Mesothelial cell of epicardium (in vitro differentiated cells): ENCODE results near the gene RIMS4. TPM values are rescaled to one million over a fixed set of nuclear protein-coding genes. Genes with fewer than 3 reads are reported as not detected.

Experiments used
- DNase-seq, 2 experiments: peaks; one replicate each; pipeline ENCODE4 v3.0.0; 2021; ENCODE audit warnings: low spot score in 2 of 2; ENCODE audit not compliant: unreplicated experiment in 2 of 2
- H3K27ac Mint-ChIP-seq: 2 replicates; pipeline ENCODE4 v1.8.0; 2021; ENCODE audit warnings: mixed read lengths
- H3K27me3 Mint-ChIP-seq: 2 replicates; pipeline ENCODE4 v1.8.0; 2021; ENCODE audit warnings: low read depth, mixed read lengths
- H3K36me3 Mint-ChIP-seq: 2 replicates; pipeline ENCODE4 v1.8.0; 2021; ENCODE audit warnings: mixed read lengths
- H3K4me1 Mint-ChIP-seq: 2 replicates; pipeline ENCODE4 v1.8.0; 2021; ENCODE audit warnings: mixed read lengths
- H3K4me3 Mint-ChIP-seq: 2 replicates; pipeline ENCODE4 v1.8.0; 2021; ENCODE audit warnings: mild to moderate bottlenecking, moderate library complexity, mixed read lengths
- H3K9me3 Mint-ChIP-seq: 2 replicates; pipeline ENCODE4 v1.8.0; 2021; ENCODE audit warnings: mixed read lengths
- total RNA-seq: library from RNA; stranded (reverse); gene quantifications from 3 replicates; pipeline ENCODE4 v1.2.1, GENCODE V29; 2021
- TF ChIP-seq, protein P1 (sequence below): fragments of 200-600 bp; sonication (generic); IDR thresholded peaks from one replicate; pipeline ENCODE4 v1.5.0; 2021; ENCODE audit warnings: antibody characterized with exemption; ENCODE audit not compliant: unreplicated experiment

Gene RIMS4
- total RNA-seq, 1 donor from 2014 or later, result 1.6 TPM

DNA sequence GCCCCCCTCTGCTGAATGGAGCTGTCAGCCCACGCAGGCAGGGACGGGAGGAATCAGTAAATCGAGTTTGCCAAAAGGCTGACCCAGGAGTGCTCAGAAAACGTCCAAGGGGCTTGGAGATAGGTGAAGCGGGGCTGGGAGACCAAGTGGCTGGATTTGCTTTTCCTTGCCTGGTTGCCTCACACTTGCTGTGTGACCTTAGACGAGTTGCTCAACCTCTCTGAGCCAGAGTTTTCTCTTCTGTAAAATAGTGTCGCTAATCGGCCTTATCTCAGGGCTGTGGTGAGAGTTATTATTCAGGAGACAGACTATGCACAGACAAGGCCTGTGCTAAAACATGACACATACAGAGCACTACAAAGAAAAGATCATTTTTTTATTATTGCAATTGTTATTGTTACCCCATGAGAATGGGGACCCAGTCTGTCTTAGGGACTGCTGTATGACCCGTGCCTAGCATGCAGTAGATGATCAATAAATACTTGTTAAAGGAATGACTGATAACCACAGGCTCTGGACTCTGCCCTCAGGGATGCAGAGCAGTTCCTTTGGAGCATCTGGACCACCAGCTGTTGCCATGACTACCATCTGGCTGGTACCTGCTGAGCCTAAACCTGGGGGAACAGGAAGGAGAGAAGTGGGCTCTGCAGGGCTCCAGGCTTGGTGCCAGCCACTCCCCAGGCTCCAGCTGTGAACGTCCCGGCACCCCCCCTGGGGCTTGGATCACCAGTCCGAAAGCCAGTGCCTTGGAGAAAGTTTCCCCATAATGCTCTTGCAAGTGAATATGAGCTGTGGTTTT, 63.8 kb downstream of the RIMS4 start:
- Mint-ChIP-seq H3K36me3 (no peaks in the 10 kb centered on the region), H3K4me3 (peak overlapping the region; percentile 60), H3K27me3 (peaks cover 63% of the 10 kb centered on the region), H3K9me3 (no peaks in the 10 kb centered on the region), H3K4me1 (peaks cover 4% of the 10 kb centered on the region), H3K27ac (no peak overlapping the region)
- no peak for DNase-seq
- TF ChIP-seq, protein P1, sequence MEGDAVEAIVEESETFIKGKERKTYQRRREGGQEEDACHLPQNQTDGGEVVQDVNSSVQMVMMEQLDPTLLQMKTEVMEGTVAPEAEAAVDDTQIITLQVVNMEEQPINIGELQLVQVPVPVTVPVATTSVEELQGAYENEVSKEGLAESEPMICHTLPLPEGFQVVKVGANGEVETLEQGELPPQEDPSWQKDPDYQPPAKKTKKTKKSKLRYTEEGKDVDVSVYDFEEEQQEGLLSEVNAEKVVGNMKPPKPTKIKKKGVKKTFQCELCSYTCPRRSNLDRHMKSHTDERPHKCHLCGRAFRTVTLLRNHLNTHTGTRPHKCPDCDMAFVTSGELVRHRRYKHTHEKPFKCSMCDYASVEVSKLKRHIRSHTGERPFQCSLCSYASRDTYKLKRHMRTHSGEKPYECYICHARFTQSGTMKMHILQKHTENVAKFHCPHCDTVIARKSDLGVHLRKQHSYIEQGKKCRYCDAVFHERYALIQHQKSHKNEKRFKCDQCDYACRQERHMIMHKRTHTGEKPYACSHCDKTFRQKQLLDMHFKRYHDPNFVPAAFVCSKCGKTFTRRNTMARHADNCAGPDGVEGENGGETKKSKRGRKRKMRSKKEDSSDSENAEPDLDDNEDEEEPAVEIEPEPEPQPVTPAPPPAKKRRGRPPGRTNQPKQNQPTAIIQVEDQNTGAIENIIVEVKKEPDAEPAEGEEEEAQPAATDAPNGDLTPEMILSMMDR, result no peak

DNA sequence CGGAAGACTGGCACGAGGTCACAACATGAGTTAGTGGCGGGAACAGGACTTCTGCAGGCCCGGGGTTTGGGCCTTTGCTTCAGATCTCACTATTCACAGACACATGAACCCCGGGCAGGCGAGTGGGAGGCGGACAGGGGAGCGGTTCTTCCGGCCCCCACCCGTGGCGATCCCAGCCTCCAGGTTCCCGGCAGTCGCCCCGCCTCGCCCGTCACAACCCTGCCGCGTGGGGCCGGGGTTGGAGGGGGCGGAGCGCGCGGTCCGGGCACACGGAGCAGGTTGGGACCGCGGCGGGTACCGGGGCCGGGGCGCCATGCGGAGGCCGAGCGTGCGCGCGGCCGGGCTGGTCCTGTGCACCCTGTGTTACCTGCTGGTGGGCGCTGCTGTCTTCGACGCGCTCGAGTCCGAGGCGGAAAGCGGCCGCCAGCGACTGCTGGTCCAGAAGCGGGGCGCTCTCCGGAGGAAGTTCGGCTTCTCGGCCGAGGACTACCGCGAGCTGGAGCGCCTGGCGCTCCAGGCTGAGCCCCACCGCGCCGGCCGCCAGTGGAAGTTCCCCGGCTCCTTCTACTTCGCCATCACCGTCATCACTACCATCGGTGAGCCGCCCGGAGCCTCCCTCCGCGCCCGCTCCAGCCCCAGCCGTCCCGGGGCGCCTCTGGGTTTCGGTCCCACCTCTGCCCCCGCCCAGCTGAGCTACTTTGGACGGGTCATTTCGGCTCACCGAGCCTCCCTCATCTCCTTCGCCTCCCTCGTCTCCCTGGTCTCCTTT, 64.6 kb downstream of the RIMS4 start, which contains the start of gene KCNK15:
KCNK15 (plus strand) TSS at position 268 of the 769 bp plus-strand sequence; CDS start at position 314, 46 bp downstream.
- TF ChIP-seq, protein P1, result no peak
- Mint-ChIP-seq H3K36me3 (no peaks in the 10 kb centered on the region), H3K4me1 (peaks cover 4% of the 10 kb centered on the region), H3K27ac (no peak within 1 kb of the TSS), H3K4me3 (peak within 1 kb of the TSS; percentile 60), H3K9me3 (no peaks in the 10 kb centered on the region), H3K27me3 (peaks cover 60% of the 10 kb centered on the region)
- peak in 1 of 2 experiments; percentile 56 for DNase-seq

DNA sequence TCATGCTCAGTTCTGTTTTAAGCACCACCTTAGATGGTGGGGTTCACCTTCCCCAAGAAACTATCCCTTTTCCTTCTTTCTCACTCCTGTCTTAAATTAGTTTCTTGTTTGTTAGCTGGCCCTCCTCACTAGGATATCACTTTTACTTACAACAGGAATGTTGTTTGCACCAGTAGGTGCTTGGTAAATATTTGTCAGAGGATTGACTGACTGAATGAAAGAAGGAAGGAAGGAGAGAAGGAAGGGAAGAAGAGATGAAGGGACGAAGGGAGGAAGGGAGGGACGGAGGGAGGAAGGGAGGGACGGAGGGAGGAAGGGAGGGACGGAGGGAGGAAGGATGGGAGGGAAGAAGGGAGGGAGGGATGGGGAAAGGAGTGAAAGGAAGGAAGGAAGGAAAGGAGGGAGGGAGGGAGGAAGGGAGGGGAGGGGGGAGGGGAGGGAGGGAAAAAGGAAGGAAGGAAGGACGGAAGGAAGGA, 65.2 kb downstream of the RIMS4 start:
- H3K27ac Mint-ChIP-seq, result no peak overlapping the region
- peaks cover 4% of the 10 kb centered on the region for H3K4me1 Mint-ChIP-seq
- no peaks in the 10 kb centered on the region for H3K9me3 Mint-ChIP-seq
- peak overlapping the region; percentile 52 for H3K4me3 Mint-ChIP-seq
- no peaks in the 10 kb centered on the region for H3K36me3 Mint-ChIP-seq
- TF ChIP-seq, protein P1, result no peak
- peaks cover 60% of the 10 kb centered on the region for H3K27me3 Mint-ChIP-seq
- DNase-seq, result no peak

DNA sequence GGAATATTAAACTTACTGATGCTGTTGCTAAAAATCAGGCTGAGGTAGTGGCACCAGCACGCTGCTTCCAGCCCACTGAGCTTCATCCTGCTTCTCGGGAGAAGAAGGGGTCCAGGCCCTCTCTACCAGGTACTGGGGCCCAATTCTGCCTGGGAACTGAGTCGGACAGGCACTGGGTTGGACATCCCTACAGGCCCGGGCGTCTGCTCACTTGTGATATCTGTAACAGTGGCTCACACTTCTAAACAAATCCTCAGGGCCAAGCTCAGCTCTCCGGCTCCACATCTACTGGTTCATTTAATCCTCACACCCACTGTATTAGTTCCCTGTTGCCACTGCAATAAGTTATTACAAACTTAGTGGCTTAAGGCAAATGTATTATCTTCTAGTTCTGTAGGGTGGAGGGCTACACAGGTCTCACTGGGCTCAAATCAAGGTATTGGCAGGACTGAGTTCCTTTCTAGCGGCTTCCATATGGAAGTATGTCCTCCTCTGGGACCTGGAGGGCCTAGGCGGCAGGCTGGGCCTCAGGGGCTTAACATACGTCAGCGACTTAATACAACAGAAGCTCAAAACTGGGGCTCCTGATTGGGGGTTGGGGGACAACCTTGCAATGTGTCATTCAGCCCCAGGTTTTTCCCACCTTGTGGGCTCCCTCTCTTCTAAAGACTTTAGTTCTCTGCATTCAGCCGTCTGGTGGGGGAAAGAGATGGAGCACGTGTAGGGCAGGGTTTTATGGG, 66.3 kb downstream of the RIMS4 start:
- peaks cover 4% of the 10 kb centered on the region for H3K4me1 Mint-ChIP-seq
- no peak overlapping the region for H3K4me3 Mint-ChIP-seq
- peaks cover 53% of the 10 kb centered on the region for H3K27me3 Mint-ChIP-seq
- H3K36me3 Mint-ChIP-seq, result no peaks in the 10 kb centered on the region
- DNase-seq, result no peak
- no peak overlapping the region for H3K27ac Mint-ChIP-seq
- H3K9me3 Mint-ChIP-seq, result no peaks in the 10 kb centered on the region
- TF ChIP-seq, protein P1, result no peak

DNA sequence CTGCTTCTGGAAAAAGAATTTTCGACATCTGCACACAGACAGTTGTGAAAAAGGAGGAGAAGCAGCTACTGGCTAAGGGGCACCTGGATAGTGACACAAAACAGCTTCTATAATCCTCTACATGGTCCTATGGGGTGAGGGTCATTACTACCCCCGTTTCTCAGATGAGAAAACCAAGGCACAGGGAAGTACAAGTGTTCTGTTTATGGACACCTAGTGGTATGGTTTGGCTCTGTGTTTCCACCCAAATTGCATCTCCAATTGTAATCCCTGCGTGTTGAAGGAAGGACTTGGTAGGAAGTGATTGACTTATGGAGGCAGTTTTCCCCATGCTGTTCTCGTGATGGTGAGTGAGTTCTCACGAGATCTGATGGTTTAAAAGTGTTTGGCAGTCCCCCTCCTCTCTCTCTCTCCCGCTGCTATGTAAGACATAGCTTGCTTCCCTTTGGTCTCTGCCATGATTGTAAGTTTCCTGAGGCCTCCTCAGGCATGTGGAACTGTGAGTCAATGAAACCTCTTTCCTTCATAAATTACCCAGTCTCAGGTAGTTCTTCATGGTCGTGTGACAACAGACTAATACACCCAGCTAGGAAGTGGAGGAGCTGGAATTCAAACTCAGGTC, 67.2 kb downstream of the RIMS4 start:
- no peak for DNase-seq
- Mint-ChIP-seq H3K36me3 (no peaks in the 10 kb centered on the region), H3K4me1 (peaks cover 6% of the 10 kb centered on the region), H3K9me3 (no peaks in the 10 kb centered on the region), H3K4me3 (no peak overlapping the region), H3K27ac (no peak overlapping the region), H3K27me3 (peaks cover 51% of the 10 kb centered on the region)
- TF ChIP-seq, protein P1, result no peak
